Glomerular visceral epithelial cell (primary cell): ENCODE data around the gene ARMC10.
A peak's percentile ranks its signal among the peaks of the same experiment; 100 is the strongest.
"Not testable (repeated sequence)": the region's sequence is repeated elsewhere in the genome, so short reads cannot be mapped to it uniquely, and the experiment has no call there.

Source experiments
- DNase-seq: peaks from one replicate; pipeline ENCODE4 v3.0.0-alpha.2; 2016; ENCODE audit errors: extremely low spot score

The ARMC10 gene

GRCh38 chr7:103124429-103124979, 49.6 kb downstream of the ARMC10 start:
- DNase-seq = no peak

- no peak for DNase-seq
These were observed 52.1 kb downstream of the ARMC10 start for GRCh38 chr7:103127006-103127405.

- no peak for DNase-seq
These were observed 55.0 kb downstream of the ARMC10 start for GRCh38 chr7:103129702-103130549.

GRCh38 chr7:103130901-103131624, 56.1 kb downstream of the ARMC10 start:
- DNase-seq = no peak

GRCh38 chr7:103132995-103133688, 58.2 kb downstream of the ARMC10 start:
- no peak for DNase-seq

GRCh38 chr7:103134836-103135554, 60.1 kb downstream of the ARMC10 start:
- DNase-seq = no peak

- no peak for DNase-seq
These were observed 65.1 kb downstream of the ARMC10 start for GRCh38 chr7:103140061-103140460.

GRCh38 chr7:103140685-103141084, 65.7 kb downstream of the ARMC10 start:
- DNase-seq = no peak

GRCh38 chr7:103141753-103142404, 66.9 kb downstream of the ARMC10 start:
- peak; percentile 53 for DNase-seq

GRCh38 chr7:103142494-103142893, 67.6 kb downstream of the ARMC10 start:
- DNase-seq = no peak

GRCh38 chr7:103143868-103144267, 68.9 kb downstream of the ARMC10 start:
- no peak for DNase-seq

GRCh38 chr7:103144754-103145153, 69.8 kb downstream of the ARMC10 start:
- DNase-seq = not testable (repeated sequence)

GRCh38 chr7:103148131-103148993, 73.4 kb downstream of the ARMC10 start:
- no peak for DNase-seq
